GM21360 (cell line): Measurements from ENCODE around the gene ARHGAP8.

Experiments used
- ATAC-seq: cut with Tn5 transposase; IDR thresholded peaks from one replicate; pipeline ENCODE4 v1.9.1; 2021; ENCODE audit warnings: mild to moderate bottlenecking, moderate library complexity; ENCODE audit not compliant: unreplicated experiment

ARHGAP8 gene

DNA sequence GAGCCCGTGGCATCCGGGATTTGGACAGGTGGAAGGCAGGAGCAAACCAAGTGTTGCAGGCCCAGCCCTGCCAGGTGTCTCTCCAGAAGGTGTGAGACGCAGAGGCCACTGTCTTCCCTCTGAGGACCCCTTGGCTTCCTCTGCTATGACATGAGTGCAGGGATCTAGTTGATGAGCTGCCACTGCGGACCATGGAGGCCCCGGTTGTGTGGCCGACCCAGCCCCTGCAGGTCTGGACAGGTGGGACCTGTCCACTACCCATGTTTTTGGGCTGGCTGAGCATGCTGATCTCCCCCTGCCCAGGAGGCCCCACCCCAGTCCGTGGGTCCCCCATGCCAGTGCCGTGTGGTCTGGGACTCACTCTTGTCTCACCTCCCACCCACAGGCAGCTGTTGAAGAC, 27.5 kb upstream of the ARHGAP8 start:
- no peak for ATAC-seq

GRCh38 chr22:44726439-44726838, 25.9 kb upstream of the ARHGAP8 start:
- no peak for ATAC-seq

- ATAC-seq, result no peak
These were observed 25.2 kb upstream of the ARHGAP8 start for GRCh38 chr22:44727148-44727547.

- no peak for ATAC-seq
These were observed 24.7 kb upstream of the ARHGAP8 start for GRCh38 chr22:44727709-44728108.

DNA sequence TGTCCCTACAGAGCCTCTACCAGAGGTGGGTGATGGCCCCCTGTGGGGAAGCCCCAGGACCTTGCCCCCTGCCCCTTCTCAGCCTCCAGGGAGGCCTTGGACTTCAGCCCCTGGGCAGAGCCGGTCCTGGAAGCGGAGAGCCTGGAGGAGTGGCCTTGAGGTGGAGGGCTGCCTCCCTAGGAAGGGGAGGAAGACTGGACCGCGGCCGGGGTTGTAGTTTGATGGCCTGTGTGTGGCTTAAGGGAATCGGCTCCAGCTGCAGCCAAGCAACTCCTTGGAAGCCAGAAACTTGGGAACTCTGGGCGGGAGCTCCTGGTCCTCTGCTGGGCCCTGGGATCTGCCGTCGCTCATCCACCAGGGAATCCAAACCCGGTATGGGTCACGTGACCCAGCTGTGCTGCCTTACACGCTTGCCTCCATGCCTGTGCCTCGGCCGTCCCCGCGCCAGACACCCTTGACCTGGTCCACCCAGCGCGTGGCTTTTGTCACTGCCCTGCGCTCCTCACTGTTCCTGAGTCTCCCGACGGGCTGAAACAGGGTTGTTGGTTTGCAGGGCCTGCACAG, 23.5 kb upstream of the ARHGAP8 start:
- ATAC-seq, result no peak

DNA sequence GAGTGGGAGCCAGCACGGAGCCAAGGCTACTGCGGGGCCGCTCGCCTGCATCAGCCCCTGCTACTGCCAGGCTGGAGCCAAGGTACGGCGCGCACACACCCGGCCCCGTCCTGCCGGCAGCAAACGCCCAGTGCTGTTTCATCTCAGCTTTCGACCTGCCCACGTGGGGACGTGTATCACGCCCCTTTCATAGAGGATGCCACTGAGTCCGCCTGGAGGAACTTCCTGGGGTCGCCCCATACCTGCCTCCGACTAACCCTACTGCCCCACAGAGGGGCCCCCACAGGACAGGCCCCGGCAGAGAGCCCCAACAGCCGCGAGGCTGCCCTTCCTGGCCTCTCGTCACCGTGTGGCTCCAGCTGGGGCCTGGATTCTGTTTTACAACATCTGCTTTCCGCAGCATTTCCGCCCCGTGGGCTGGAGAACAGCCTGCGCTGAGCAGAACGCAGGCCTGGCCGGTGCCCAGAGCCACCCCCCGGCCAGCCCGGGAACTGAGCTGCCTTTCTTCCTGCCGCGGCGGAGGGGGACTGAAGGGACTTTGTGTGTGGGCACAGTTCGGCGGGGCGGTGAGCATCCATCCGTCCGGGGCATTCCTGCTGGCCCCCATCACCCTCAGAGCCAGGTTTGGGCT, 22.9 kb upstream of the ARHGAP8 start:
- ATAC-seq, result no peak

DNA sequence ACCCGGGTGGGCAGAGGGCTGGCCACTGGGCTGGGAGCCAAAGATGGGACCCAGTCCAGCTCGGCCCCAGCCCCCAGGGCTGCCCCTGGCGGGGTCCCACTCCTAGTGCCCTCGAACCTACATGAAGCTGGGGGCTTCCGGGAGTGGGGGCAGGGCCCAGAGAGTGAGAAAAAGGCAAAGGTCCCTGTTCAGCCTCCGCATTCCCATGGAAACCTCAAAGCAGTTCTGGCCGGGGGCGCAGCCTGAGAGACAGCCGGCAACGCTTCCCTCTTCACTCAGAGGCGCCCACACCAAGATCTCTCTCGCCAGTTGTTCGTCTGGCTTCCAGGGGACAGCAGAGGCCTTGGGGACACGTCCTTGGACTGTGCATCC, 22.4 kb upstream of the ARHGAP8 start:
- ATAC-seq, result no peak

DNA sequence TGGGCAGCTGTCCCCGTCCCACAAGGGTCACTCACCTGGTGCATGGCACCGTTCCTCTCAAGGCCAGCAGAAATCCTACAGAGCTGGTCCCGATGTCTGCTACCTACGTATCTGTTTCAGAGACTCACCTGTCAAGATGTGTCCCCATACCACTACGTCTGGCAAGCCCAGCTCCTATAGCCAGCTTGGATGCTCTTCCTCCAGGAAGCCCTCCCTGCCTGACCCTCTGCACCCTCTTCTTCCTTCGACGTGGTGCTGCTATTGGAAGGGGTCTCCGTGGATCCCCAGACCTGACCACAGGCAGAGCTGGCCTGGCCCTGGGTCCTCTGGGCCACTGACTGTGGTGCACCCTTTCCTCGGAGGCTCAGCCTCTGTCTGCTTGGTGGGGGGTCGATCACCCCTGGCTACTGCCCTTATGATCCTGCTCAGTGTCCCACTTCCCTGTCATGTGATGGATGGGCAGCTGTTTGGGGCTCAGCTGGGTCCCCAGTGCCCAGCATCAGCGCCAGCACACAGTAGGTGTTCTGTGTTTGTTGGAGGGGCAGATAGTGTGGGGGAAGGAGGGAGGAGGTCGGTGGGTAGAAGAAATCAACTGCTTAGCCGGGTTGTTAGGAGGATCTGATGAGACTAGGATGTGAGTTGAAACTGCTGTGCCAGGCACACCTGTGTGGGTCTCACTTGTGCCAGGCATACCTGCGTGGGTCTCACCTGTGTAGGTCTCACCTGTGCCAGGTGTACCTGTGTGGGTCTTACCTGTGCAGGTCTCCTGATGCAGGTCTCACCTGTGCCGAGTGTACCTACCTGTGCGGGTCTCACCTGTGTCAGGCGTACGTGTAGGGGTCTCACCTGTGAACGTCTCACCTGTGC, 21.7 kb upstream of the ARHGAP8 start:
- ATAC-seq, result no peak

GRCh38 chr22:44731357-44731970, 20.9 kb upstream of the ARHGAP8 start:
- no peak for ATAC-seq

GRCh38 chr22:44732017-44732561, 20.3 kb upstream of the ARHGAP8 start:
- ATAC-seq, result no peak

DNA sequence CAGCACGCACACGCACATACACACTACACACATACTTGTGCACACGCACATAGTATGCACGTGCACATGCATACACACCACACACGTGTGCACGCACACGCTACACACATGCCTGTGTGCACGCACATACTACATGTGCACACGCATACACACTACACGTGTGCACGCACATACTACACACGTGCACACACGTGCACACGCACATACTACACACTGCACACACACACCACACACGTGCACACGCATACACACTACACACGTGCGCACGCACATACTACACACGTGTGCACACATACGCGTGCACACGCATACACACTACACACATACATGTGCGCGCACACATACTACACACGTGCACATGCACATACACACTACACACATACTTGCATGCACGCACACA, 19.7 kb upstream of the ARHGAP8 start:
- ATAC-seq, result no peak

DNA sequence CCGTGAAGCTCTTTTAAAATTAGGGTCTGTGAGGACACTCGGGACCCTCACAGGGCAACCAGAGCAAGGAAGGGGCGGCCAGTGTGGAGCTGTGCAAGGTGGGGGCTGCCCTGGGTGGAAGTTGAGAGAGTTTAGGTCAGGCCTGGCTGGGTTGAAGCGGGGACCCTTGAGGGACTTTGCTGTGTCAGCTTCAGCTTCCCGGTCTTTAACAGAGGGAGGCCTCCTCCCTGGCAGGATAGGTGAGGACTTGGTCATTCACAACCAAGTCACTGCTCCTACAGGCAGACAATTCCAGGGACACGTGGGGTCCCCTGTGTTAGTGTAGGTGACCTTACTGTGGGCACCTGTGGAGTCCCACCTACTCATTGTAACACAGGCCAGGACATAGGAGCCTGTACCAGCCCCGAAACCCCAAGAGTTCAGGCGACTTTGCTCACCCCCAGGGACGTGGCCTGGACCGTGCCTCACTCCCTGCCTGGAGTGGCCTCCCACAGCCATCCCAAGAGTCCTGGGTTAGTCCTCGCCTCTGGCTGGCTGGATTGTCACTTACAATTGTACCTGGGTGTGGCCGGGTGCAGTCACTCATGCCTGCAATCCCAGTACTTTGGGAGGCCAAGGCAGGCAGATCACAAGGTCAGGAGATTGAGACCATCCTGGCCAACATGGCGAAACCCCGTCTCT, 18.8 kb upstream of the ARHGAP8 start:
- ATAC-seq, result no peak

DNA sequence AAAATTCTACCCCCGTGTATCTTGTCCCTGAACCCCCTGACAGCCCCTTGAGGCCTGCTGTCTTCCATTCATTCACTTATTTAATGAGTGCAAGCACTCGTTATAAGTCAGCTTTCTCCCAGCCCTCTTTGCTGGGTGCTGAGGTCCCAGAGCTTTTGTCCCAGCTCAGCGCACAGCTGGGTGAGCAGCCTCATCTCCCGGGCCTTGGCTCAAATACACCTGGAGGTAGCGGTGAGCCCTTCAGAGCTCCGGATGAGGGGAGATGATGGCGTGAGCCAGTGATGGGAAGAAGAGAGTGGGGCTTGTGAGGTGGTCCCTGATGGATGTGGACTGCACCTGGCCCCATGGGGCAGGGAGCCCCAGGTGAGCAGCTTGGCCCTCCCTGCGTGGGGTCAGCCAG, 18.1 kb upstream of the ARHGAP8 start:
- ATAC-seq, result no peak

DNA sequence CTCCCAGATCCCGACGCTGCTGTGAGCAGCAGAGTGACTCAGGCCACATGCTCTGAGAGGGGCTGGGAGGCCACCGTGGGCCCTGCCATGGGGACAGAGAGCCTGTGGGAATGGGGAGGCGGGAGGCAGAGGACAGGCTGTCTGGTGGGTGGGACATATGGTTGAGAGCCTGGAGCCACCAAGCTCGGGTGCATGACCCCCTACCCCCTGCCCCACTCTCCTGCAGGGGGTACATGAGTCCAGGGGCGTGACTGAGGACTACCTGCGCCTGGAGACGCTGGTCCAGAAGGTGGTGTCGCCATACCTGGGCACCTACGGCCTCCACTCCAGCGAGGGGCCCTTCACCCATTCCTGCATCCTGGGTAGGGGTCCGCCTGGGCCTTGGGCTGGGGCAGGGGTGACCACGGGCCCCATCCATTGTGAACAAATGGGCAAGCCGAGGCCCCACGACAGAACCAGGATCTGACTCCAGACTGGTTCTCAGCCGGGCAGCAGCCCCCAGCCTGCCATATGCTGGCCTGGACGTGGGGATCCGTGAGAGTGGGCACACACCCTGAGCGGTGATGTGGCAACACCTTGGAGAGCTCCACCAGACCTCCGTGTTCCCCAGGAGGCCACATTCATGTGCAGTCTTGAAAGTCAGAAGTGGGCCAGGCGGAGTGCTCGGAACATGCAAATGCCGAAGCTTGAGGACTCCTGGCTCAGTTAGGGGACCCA, 17.4 kb upstream of the ARHGAP8 start:
- no peak for ATAC-seq

- no peak for ATAC-seq
These were observed 16.6 kb upstream of the ARHGAP8 start for GRCh38 chr22:44735518-44736428.

- no peak for ATAC-seq
These were observed 15.6 kb upstream of the ARHGAP8 start for GRCh38 chr22:44736581-44737405.

DNA sequence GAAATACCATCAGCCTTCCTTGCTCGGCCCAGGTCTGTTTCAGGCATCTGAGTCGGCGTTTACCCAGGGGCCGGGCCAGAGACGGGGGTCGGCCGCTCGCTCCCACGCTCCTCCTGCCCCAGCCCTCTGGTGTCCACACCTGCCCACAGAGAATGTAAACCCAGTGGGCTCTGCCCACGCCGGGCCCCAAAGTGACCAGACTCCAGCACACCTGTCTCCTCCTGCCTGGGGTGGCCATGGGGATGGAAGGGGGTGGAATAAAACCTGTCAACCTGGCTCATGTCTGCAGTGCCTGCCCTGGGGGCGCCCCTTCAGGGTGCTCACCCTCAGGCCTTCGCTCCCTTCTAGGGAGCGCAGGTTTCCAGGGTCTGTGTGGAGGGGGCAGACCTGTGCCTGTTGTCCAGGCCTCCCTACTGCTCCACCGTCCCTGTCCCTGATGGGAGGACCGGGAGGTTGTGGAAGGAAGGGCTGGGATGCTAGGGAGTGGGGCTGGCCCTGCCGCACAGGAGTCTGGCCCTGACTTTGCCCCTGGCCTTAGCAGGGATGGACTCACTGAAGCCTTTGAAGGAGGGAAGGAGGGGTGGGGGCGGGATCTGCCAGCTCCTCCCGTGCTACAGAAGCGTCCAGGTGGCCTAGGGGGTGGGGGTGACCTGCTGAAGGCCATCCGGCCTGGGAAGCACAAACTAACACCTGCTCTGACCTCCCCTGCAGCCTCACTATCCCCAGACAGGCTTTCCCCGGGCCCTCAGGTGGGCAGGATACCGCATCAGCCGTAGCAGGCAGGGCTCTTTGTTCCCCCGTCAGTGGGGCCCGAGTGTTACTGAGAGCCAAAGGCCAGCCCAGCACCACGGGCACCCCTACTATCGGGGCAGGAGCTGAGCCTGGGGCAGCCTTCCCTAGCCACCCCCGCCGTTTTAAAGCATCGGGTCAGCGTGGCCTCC, 14.7 kb upstream of the ARHGAP8 start:
- ATAC-seq, result no peak
